Astrocyte (in vitro differentiated cells and primary cell): ENCODE results near the gene ABTB2.

Experiments used
- EZH2 ChIP-seq: IDR thresholded peaks from 2 replicates; pipeline ENCODE4 v1.6.1; 2012; ENCODE audit warnings: mild to moderate bottlenecking, low read length, inconsistent platforms; ENCODE audit not compliant: insufficient read depth
- TF ChIP-seq, protein P1 (sequence below): IDR thresholded peaks from 2 replicates; pipeline ENCODE4 v1.5.1; 2011; ENCODE audit warnings: low read depth, mild to moderate bottlenecking, inconsistent platforms, low read length, moderate library complexity; ENCODE audit not compliant: insufficient read depth

DNA sequence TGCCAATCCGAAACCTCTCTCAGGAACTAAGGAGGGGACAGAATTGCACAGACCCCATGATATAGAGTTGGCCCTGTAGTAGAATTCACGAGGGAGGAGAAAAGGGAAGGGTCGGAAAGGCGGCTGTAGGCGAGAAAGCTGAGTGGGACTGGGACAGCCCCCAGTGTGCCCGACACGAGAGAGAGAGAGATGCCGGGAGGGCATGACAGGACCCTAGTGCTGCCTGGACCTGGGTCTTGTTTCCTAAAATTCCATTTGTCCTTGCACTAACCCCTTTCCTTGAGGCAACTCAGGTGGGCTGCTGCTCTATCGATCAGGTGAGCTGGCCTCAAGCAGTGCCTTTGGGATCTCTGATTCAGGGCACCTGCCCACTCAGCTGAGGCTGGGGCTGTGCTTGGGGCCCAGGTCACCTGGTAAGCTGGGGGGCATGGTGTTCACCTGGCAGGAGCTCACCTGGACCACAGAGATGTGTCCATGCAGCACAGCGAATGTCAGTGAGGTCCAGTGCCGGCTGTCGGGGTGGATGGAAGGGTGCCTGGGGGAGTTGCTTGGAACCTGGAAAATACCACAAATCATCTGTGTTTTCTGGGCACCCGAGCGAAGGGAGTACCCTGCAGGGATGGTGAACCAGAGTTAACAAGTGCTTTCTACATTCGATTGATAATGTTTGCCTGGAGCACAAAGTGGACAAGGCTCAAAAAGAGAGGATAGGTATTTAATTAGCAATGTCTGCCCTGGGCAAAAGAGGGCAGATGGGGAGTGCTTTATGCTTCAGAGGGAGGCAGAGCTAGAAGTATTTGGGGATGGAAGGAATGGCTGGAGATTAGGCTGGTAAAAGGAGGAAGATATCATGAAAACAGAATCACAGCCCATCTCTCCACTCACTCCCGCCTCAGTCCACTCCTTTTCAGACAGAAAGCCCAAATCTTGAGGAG lies 190.7 kb downstream of the ABTB2 start:
- TF ChIP-seq, protein P1, sequence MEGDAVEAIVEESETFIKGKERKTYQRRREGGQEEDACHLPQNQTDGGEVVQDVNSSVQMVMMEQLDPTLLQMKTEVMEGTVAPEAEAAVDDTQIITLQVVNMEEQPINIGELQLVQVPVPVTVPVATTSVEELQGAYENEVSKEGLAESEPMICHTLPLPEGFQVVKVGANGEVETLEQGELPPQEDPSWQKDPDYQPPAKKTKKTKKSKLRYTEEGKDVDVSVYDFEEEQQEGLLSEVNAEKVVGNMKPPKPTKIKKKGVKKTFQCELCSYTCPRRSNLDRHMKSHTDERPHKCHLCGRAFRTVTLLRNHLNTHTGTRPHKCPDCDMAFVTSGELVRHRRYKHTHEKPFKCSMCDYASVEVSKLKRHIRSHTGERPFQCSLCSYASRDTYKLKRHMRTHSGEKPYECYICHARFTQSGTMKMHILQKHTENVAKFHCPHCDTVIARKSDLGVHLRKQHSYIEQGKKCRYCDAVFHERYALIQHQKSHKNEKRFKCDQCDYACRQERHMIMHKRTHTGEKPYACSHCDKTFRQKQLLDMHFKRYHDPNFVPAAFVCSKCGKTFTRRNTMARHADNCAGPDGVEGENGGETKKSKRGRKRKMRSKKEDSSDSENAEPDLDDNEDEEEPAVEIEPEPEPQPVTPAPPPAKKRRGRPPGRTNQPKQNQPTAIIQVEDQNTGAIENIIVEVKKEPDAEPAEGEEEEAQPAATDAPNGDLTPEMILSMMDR: no peak
- no peak for TF ChIP-seq EZH2
